Activated CD8-positive, alpha-beta T cell treated with anti-CD3 and anti-CD28 coated beads for 36 hours (primary cell): ENCODE results near the gene SMIM12. TPM values are rescaled to one million over a fixed set of nuclear protein-coding genes. Genes with fewer than 3 reads are reported as not detected.
A peak's percentile ranks its signal among the peaks of the same experiment; 100 is the strongest.

Experiments
- ATAC-seq: fragments of 200-7000 bp; cut with Tn5 transposase; one replicate; pipeline ENCODE4 v1.10.0; 2021; ENCODE audit warnings: mild to moderate bottlenecking, moderate library complexity
- CTCF ChIA-PET: fragments of 350-600 bp; sonication (Branson Sonifier 250); formaldehyde crosslinking; loops from one replicate; lab custom pipeline; 2021; ENCODE audit warnings: antibody characterized with exemption; lab: Charles Lee
- POLR2A ChIA-PET: fragments of 350-600 bp; sonication (Branson Sonifier 250); formaldehyde crosslinking; loops from one replicate; lab custom pipeline; 2021; ENCODE audit warnings: antibody characterized with exemption; lab: Charles Lee
- DNase-seq: peaks from one replicate; pipeline ENCODE4 v3.0.0-alpha.2; 2020
- H3K27ac Mint-ChIP-seq: one replicate; pipeline ENCODE4 v1.8.0; 2021; ENCODE audit warnings: mild to moderate bottlenecking, mixed read lengths
- H3K27me3 Mint-ChIP-seq: one replicate; pipeline ENCODE4 v1.8.0; 2021; ENCODE audit warnings: mixed read lengths
- H3K36me3 Mint-ChIP-seq: one replicate; pipeline ENCODE4 v1.8.0; 2021; ENCODE audit warnings: low read depth, mixed read lengths
- H3K4me1 Mint-ChIP-seq: one replicate; pipeline ENCODE4 v1.8.0; 2021; ENCODE audit warnings: low read depth, mixed read lengths
- H3K4me3 Mint-ChIP-seq: one replicate; pipeline ENCODE4 v1.8.0; 2021; ENCODE audit warnings: mild to moderate bottlenecking, moderate library complexity, mixed read lengths
- H3K9me3 Mint-ChIP-seq: one replicate; pipeline ENCODE4 v1.8.0; 2021; ENCODE audit warnings: mixed read lengths
- CTCF ChIP-seq: fragments of 200-600 bp; IDR thresholded peaks from one replicate; pipeline ENCODE4 v1.8.0; 2022; ENCODE audit warnings: antibody characterized with exemption, mild to moderate bottlenecking
- intact Hi-C: fragments of 100-400 bp; cut with micrococcal nuclease; formaldehyde crosslinking; loops from one replicate; pipeline ENCODE4 v1.10.0; 2022
- total RNA-seq, 2 experiments: library from RNA; stranded (reverse); gene quantifications; one replicate each; pipeline ENCODE4 v1.2.3, GENCODE V29; 2021

The SMIM12 gene
- 10 to 100 TPM; 36.6 to 37.5 TPM for total RNA-seq

DNA sequence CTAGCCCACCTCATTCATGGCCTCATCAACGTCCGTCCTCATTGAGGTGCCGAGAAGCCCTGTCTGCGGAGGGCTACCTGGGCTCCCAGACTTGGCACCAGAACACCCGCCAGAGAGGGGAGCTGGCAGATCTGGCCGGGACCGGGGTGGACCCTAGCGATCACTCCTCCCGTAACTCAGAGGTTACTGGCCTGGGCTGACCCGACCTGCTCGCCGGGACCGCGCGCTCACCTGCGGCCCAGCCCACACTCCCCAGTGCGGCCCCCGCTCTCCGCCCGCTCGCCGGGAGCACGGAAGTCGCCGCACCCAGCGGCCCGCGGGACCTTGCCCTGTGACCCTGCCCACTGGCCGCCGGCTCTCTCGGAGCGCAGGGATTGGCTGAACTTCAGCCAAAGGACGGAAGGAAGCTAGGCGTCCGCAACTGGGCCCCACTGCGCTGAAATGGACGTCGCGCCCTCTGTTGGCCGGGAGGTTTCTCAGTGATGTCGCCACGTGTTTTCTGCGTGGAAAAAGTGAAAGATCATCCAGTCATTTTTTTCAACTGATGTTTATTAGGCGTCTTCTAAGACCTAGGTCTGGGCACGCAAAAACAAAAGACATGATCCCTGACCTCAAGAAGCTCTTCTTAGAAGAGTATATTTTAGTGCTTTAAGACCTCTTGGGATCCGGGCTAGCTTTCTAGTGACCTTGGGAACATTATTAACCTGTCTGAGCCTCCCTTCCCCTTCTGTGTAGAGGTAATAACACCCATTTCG is at the start of gene SMIM12:
Gene SMIM12, minus strand, starts transcription at position 304 of the 755 bp plus-strand sequence. CDS start 3,772 bp downstream, outside the sequence.
- ATAC-seq = peak; percentile 93
- H3K27ac Mint-ChIP-seq = peak within 1 kb of the TSS; percentile 98
- H3K4me3 Mint-ChIP-seq = peak within 1 kb of the TSS; percentile 94
- POLR2A ChIA-PET = interaction anchor here (0.7 to 2.6 kb wide), 14 partner anchors 9 to 1160 kb away, joined by 3 to 13 read pairs (median 4); partner anchors contain the start of genes CLSPN and TMEM35B
- no peaks in the 10 kb centered on the region for H3K9me3 Mint-ChIP-seq
- H3K36me3 Mint-ChIP-seq = peaks cover 20% of the 10 kb centered on the region
- peak; percentile 96 for DNase-seq
- TF ChIP-seq CTCF = peak; percentile 70
- H3K4me1 Mint-ChIP-seq = peaks cover 61% of the 10 kb centered on the region
- intact Hi-C loops = no loop called here
- CTCF ChIA-PET = interaction anchor here (0.9 to 1.9 kb wide), 8 partner anchors 10 to 461 kb away, joined by 3 to 11 read pairs (median 4); partner anchors contain the start of genes ZMYM1 and ZMYM6
- no peaks in the 10 kb centered on the region for H3K27me3 Mint-ChIP-seq

GRCh38 chr1:34908369-34908768 is 48.8 kb upstream of the SMIM12 start:
- Mint-ChIP-seq H3K4me1 (no peaks in the 10 kb centered on the region), H3K36me3 (no peaks in the 10 kb centered on the region), H3K9me3 (no peaks in the 10 kb centered on the region), H3K4me3 (no peak overlapping the region), H3K27ac (no peak overlapping the region), H3K27me3 (peaks cover 2% of the 10 kb centered on the region)
- ChIA-PET POLR2A (interaction anchor here (0.8 kb wide), 1 partner anchor 71 kb away, joined by 3 read pairs; no protein-coding TSS in a partner anchor), CTCF (no interaction called here)
- DNase-seq = no peak
- TF ChIP-seq CTCF = no peak
- intact Hi-C loops = no loop called here
- no peak for ATAC-seq

DNA sequence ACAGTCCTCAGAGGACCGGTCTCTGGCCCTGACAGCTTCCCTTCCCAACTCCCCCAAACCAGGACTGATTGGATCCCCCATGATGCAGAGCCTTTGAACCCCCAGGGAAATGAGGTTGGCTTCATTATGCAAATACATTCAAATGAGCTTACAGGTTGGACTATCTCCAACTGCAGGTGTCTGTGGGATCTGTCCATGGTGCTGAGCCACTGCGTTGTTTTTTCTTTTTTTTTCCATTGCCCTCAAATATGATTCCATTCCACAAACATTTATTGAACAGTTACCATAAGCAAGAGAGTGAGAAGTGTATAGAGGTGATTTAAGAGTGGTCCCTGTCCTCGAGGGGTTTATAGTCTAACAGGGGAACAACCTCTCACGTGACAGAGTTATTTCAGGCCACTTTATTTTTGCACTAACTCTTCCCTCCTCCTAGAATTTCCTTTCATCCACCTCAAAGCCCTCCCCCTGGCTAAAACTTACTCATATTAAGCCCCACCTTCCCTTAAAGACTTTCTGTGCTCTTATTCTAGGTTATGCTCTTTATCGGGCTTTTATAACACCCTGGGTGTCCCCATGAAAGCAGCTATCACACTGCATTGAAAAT is 48.0 kb upstream of the SMIM12 start:
- H3K4me3 Mint-ChIP-seq = no peak overlapping the region
- no peak for DNase-seq
- no peak for ATAC-seq
- POLR2A ChIA-PET = no interaction called here
- H3K4me1 Mint-ChIP-seq = no peaks in the 10 kb centered on the region
- no peak overlapping the region for H3K27ac Mint-ChIP-seq
- TF ChIP-seq CTCF = no peak
- H3K9me3 Mint-ChIP-seq = no peaks in the 10 kb centered on the region
- peaks cover 2% of the 10 kb centered on the region for H3K27me3 Mint-ChIP-seq
- CTCF ChIA-PET = interaction anchor here (1.0 kb wide), 1 partner anchor 9 kb away, joined by 3 read pairs; no protein-coding TSS in a partner anchor
- H3K36me3 Mint-ChIP-seq = no peaks in the 10 kb centered on the region
- intact Hi-C loops = no loop called here

GRCh38 chr1:34906756-34907155 is 47.2 kb upstream of the SMIM12 start:
- no peaks in the 10 kb centered on the region for H3K4me1 Mint-ChIP-seq
- CTCF ChIA-PET = interaction anchor here (1.0 kb wide), 1 partner anchor 8 kb away, joined by 3 read pairs; no protein-coding TSS in a partner anchor
- ATAC-seq (no peak), DNase-seq (no peak)
- intact Hi-C loops = no loop called here
- H3K27ac Mint-ChIP-seq = no peak overlapping the region
- no peak for TF ChIP-seq CTCF
- H3K9me3 Mint-ChIP-seq = no peaks in the 10 kb centered on the region
- POLR2A ChIA-PET = no interaction called here
- peaks cover 4% of the 10 kb centered on the region for H3K27me3 Mint-ChIP-seq
- H3K4me3 Mint-ChIP-seq = no peak overlapping the region
- no peaks in the 10 kb centered on the region for H3K36me3 Mint-ChIP-seq

DNA sequence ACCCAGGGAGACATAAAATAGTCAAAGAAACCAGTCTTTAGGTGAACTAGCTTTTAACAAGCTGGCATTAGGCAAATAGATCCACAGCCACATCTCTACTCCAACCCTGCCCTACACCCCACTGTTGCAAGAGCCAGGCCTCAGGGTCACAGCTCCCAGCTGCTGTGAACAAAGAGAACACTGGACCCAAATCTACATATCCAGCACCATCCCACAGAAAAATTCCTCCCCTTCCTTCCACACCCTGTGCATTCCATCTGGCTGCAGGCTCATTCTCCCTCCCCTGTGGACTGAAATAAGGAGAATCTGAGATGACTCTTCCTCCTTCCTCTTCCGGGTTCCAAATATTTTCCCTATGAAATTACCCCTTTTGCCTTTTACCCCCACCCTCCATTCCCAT is 46.7 kb upstream of the SMIM12 start:
- no peaks in the 10 kb centered on the region for H3K9me3 Mint-ChIP-seq
- CTCF ChIA-PET = no interaction called here
- no peak overlapping the region for H3K27ac Mint-ChIP-seq
- no peak overlapping the region for H3K4me3 Mint-ChIP-seq
- POLR2A ChIA-PET = no interaction called here
- H3K4me1 Mint-ChIP-seq = no peaks in the 10 kb centered on the region
- no peak for ATAC-seq
- H3K27me3 Mint-ChIP-seq = peaks cover 7% of the 10 kb centered on the region
- no peak for DNase-seq
- TF ChIP-seq CTCF = no peak
- no peaks in the 10 kb centered on the region for H3K36me3 Mint-ChIP-seq
- intact Hi-C loops = no loop called here
